Loucy (cell line): ENCODE results near the gene PCNT.

Experiments
- EZH2phosphoT487 ChIP-seq: fragments of 200-600 bp; IDR thresholded peaks from 2 replicates; pipeline ENCODE4 v1.6.1; 2018; ENCODE audit warnings: antibody characterized with exemption, mild to moderate bottlenecking, moderate library complexity, borderline replicate concordance
- TF ChIP-seq, protein P1 (sequence below): fragments of 200-600 bp; sonication (generic); conservative IDR thresholded peaks from 2 replicates; pipeline ENCODE4 v1.5.1; 2014; ENCODE audit warnings: mild to moderate bottlenecking, antibody characterized with exemption, low read length

GRCh38 chr21:46286648-46287002, 37.3 kb upstream of the PCNT start:
- TF ChIP-seq, protein P1, sequence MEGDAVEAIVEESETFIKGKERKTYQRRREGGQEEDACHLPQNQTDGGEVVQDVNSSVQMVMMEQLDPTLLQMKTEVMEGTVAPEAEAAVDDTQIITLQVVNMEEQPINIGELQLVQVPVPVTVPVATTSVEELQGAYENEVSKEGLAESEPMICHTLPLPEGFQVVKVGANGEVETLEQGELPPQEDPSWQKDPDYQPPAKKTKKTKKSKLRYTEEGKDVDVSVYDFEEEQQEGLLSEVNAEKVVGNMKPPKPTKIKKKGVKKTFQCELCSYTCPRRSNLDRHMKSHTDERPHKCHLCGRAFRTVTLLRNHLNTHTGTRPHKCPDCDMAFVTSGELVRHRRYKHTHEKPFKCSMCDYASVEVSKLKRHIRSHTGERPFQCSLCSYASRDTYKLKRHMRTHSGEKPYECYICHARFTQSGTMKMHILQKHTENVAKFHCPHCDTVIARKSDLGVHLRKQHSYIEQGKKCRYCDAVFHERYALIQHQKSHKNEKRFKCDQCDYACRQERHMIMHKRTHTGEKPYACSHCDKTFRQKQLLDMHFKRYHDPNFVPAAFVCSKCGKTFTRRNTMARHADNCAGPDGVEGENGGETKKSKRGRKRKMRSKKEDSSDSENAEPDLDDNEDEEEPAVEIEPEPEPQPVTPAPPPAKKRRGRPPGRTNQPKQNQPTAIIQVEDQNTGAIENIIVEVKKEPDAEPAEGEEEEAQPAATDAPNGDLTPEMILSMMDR: no peak; the same call in 1 of the 2 replicates
- no peak for TF ChIP-seq EZH2phosphoT487
